HUES64 (cell line): ENCODE measurements around the gene GPR146.
"Not testable (repeated sequence)": the region's sequence is repeated elsewhere in the genome, so short reads cannot be mapped to it uniquely, and the experiment has no call there.

Source experiments
- H3K27ac ChIP-seq: 2 replicates; pipeline ENCODE4 v1.7.0; 2013; ENCODE audit warnings: low read depth, low read length, inconsistent platforms
- H3K27me3 ChIP-seq: 2 replicates; pipeline ENCODE4 v1.6.1; 2013; ENCODE audit warnings: mild to moderate bottlenecking, low read length; ENCODE audit not compliant: insufficient read depth
- H3K36me3 ChIP-seq: 2 replicates; pipeline ENCODE4 v1.6.1; 2013; ENCODE audit warnings: mild to moderate bottlenecking, low read length; ENCODE audit not compliant: insufficient read depth
- H3K4me1 ChIP-seq: 2 replicates; pipeline ENCODE4 v1.6.1; 2013; ENCODE audit warnings: mild to moderate bottlenecking, low read length, moderate library complexity; ENCODE audit not compliant: insufficient read depth
- H3K4me3 ChIP-seq: 2 replicates; pipeline ENCODE4 v1.5.1; 2013; ENCODE audit warnings: mild to moderate bottlenecking, low read length, moderate library complexity
- H3K9ac ChIP-seq: 2 replicates; pipeline ENCODE4 v1.6.1; 2013; ENCODE audit warnings: mild to moderate bottlenecking, low read depth, low read length
- H3K9me3 ChIP-seq: 2 replicates; pipeline ENCODE4 v1.6.1; 2013; ENCODE audit warnings: low read depth, low read length; ENCODE audit not compliant: insufficient read depth
- WGBS: fragments of 150-250, 120-280 bp; methylation state at CpG from one replicate; pipeline ENCODE4 v1.1.7; 2013; ENCODE audit warnings: missing lambda C conversion rate; 5-methylcytosine and 5-hydroxymethylcytosine counted together

GPR146 gene

GRCh38 chr7:1002026-1002425 is 42.3 kb upstream of the GPR146 start:
- not testable (repeated sequence) for H3K27me3 ChIP-seq, H3K9ac ChIP-seq, H3K27ac ChIP-seq, H3K36me3 ChIP-seq, H3K9me3 ChIP-seq, H3K4me3 ChIP-seq, H3K4me1 ChIP-seq
- 86% methylated on average over 2 of the region's 4 CpGs for WGBS

GRCh38 chr7:1002445-1002844 is 41.9 kb upstream of the GPR146 start:
- H3K27ac ChIP-seq, H3K9ac ChIP-seq: not testable (repeated sequence)

GRCh38 chr7:1004018-1004852 is 40.1 kb upstream of the GPR146 start:
- 95% methylated on average over 32 of the region's 32 CpGs for WGBS
- H3K27ac ChIP-seq: no peak overlapping the region
- peaks cover 2% of the 10 kb centered on the region; the same call in 1 of the 2 replicates for H3K36me3 ChIP-seq
- H3K9ac ChIP-seq: no peak overlapping the region
- no peaks in the 10 kb centered on the region for H3K4me1 ChIP-seq
- H3K27me3 ChIP-seq: no peaks in the 10 kb centered on the region
- no peak overlapping the region for H3K4me3 ChIP-seq
- no peaks in the 10 kb centered on the region for H3K9me3 ChIP-seq

More at GRCh38 chr7:1002445-1002844, 41.9 kb upstream of the GPR146 start:
- not testable (repeated sequence) for H3K4me1 ChIP-seq, H3K9me3 ChIP-seq, H3K4me3 ChIP-seq, H3K27me3 ChIP-seq, H3K36me3 ChIP-seq
- WGBS: 97% methylated on average over 2 of the region's 7 CpGs

GRCh38 chr7:1005303-1005702 is 39.0 kb upstream of the GPR146 start:
- no peaks in the 10 kb centered on the region for H3K4me1 ChIP-seq
- H3K27me3 ChIP-seq: no peaks in the 10 kb centered on the region
- WGBS: 95% methylated on average over 21 of the region's 21 CpGs
- H3K9me3 ChIP-seq: no peaks in the 10 kb centered on the region
- peaks cover 7% of the 10 kb centered on the region; the same call in 1 of the 2 replicates for H3K36me3 ChIP-seq
- no peak overlapping the region for H3K9ac ChIP-seq
- no peak overlapping the region for H3K27ac ChIP-seq
- no peak overlapping the region for H3K4me3 ChIP-seq

GRCh38 chr7:1007901-1008300 is 36.4 kb upstream of the GPR146 start:
- Histone ChIP-seq H3K4me1 (no peaks in the 10 kb centered on the region), H3K36me3 (peaks cover 7% of the 10 kb centered on the region; the same call in 1 of the 2 replicates), H3K27me3 (no peaks in the 10 kb centered on the region), H3K4me3 (no peak overlapping the region), H3K9ac (no peak overlapping the region), H3K9me3 (no peaks in the 10 kb centered on the region), H3K27ac (no peak overlapping the region)
- WGBS: 94% methylated on average over 15 of the region's 15 CpGs

- H3K9me3 ChIP-seq: no peaks in the 10 kb centered on the region
- no peaks in the 10 kb centered on the region for H3K4me1 ChIP-seq
- H3K27me3 ChIP-seq: no peaks in the 10 kb centered on the region
- 91% methylated on average over 37 of the region's 37 CpGs for WGBS
- no peak overlapping the region for H3K4me3 ChIP-seq
- H3K27ac ChIP-seq: no peak overlapping the region
- peaks cover 7% of the 10 kb centered on the region; the same call in 1 of the 2 replicates for H3K36me3 ChIP-seq
- no peak overlapping the region for H3K9ac ChIP-seq
Measured at GRCh38 chr7:1008733-1009363, 35.5 kb upstream of the GPR146 start.

- Histone ChIP-seq H3K4me1 (no peaks in the 10 kb centered on the region), H3K9ac (no peak overlapping the region), H3K9me3 (no peaks in the 10 kb centered on the region), H3K4me3 (no peak overlapping the region), H3K36me3 (peaks cover 7% of the 10 kb centered on the region; the same call in 1 of the 2 replicates), H3K27me3 (no peaks in the 10 kb centered on the region), H3K27ac (no peak overlapping the region)
- 96% methylated on average over 22 of the region's 22 CpGs for WGBS
Measured at GRCh38 chr7:1009747-1010146, 34.6 kb upstream of the GPR146 start.

GRCh38 chr7:1010226-1010625 is 34.1 kb upstream of the GPR146 start:
- WGBS: 90% methylated on average over 13 of the region's 13 CpGs
- H3K9ac ChIP-seq: no peak overlapping the region
- H3K27ac ChIP-seq: 0 out of 2 replicates have a peak overlapping the region, but pooled peaks have one; percentile 25
- no peak overlapping the region for H3K4me3 ChIP-seq
- no peaks in the 10 kb centered on the region for H3K9me3 ChIP-seq
- no peaks in the 10 kb centered on the region for H3K4me1 ChIP-seq
- no peaks in the 10 kb centered on the region for H3K27me3 ChIP-seq
- H3K36me3 ChIP-seq: peaks cover 7% of the 10 kb centered on the region; the same call in 1 of the 2 replicates

GRCh38 chr7:1011297-1012003 is 32.9 kb upstream of the GPR146 start:
- Histone ChIP-seq H3K27me3 (no peaks in the 10 kb centered on the region), H3K27ac (no peak overlapping the region), H3K9me3 (no peaks in the 10 kb centered on the region), H3K36me3 (peaks cover 7% of the 10 kb centered on the region; the same call in 1 of the 2 replicates), H3K4me3 (no peak overlapping the region), H3K4me1 (no peaks in the 10 kb centered on the region), H3K9ac (no peak overlapping the region)
- WGBS: 92% methylated on average over 13 of the region's 13 CpGs

- Histone ChIP-seq H3K9me3 (no peaks in the 10 kb centered on the region), H3K27ac (no peak overlapping the region), H3K4me1 (no peaks in the 10 kb centered on the region), H3K36me3 (peaks cover 7% of the 10 kb centered on the region; the same call in 1 of the 2 replicates), H3K27me3 (no peaks in the 10 kb centered on the region), H3K4me3 (no peak overlapping the region), H3K9ac (no peak overlapping the region)
- WGBS: 95% methylated on average over 32 of the region's 32 CpGs
Measured at GRCh38 chr7:1012004-1012715, 32.2 kb upstream of the GPR146 start.
